IMR-90 (cell line): Measurements from ENCODE around the gene KIFC3. TPM values are rescaled to one million over a fixed set of nuclear protein-coding genes. Genes with fewer than 3 reads are reported as not detected.

Experiments used
- ATAC-seq: fragments of 200-7000 bp; cut with Tn5 transposase; 2 replicates; pipeline ENCODE4 v1.9.1; 2020; ENCODE audit warnings: low read depth, mild to moderate bottlenecking, moderate library complexity
- BruUV-seq: library from RNA; stranded (reverse); fragments of 400-500 nt; replicated peaks from 2 replicates; lab custom pipeline; 2021; lab: Mats Ljungman, UMichigan
- CTCF ChIA-PET: fragments of 300-600 bp; formaldehyde crosslinking; extraction: SDS; loops from one replicate; lab custom pipeline; 2021; ENCODE audit warnings: antibody characterized with exemption; lab: Yijun Ruan, JAX
- POLR2A ChIA-PET: fragments of 300-600 bp; sonication (Branson Sonifier 250); formaldehyde crosslinking; loops from one replicate; lab custom pipeline; 2022; ENCODE audit warnings: antibody characterized with exemption; ENCODE audit not compliant: unreplicated experiment; lab: Charles Lee
- DNase-seq: peaks from one replicate; pipeline ENCODE4 v3.0.0; 2013
- H2AFZ ChIP-seq: replicated peaks from 2 replicates; pipeline ENCODE3; 2013; ENCODE audit warnings: low read length, mild to moderate bottlenecking; ENCODE audit not compliant: poor library complexity
- H2AK5ac ChIP-seq: 2 replicates; pipeline ENCODE4 v1.6.1; 2013; ENCODE audit warnings: low read depth, low read length, inconsistent platforms
- H2AK9ac ChIP-seq: replicated peaks from 2 replicates; pipeline ENCODE3; 2013; ENCODE audit warnings: mild to moderate bottlenecking, low read depth, low read length, moderate library complexity; ENCODE audit not compliant: poor library complexity
- H2BK120ac ChIP-seq: 2 replicates; pipeline ENCODE4 v1.6.1; 2013; ENCODE audit warnings: low read depth, low read length, inconsistent platforms
- H2BK15ac ChIP-seq: 3 replicates; pipeline ENCODE4 v1.6.1; 2013; ENCODE audit warnings: low read depth, low read length, inconsistent platforms
- H2BK20ac ChIP-seq: 2 replicates; pipeline ENCODE4 v1.6.1; 2013; ENCODE audit warnings: low read depth, mild to moderate bottlenecking, inconsistent platforms, low read length, moderate library complexity
- H2BK5ac ChIP-seq: 2 replicates; pipeline ENCODE4 v1.6.1; 2013; ENCODE audit warnings: mild to moderate bottlenecking, low read depth, low read length, inconsistent platforms; ENCODE audit not compliant: poor library complexity, severe bottlenecking
- H3K14ac ChIP-seq: replicated peaks from 2 replicates; pipeline ENCODE4 v1.6.1; 2013; ENCODE audit warnings: low read depth, low read length, inconsistent platforms
- H3K18ac ChIP-seq: 2 replicates; pipeline ENCODE4 v1.6.1; 2013; ENCODE audit warnings: low read depth, low read length, control low read depth
- H3K23ac ChIP-seq: 2 replicates; pipeline ENCODE4 v1.6.1; 2013; ENCODE audit warnings: low read depth, low read length, inconsistent platforms
- H3K27ac ChIP-seq: 2 replicates; pipeline ENCODE4 v1.5.1; 2013; ENCODE audit warnings: mild to moderate bottlenecking, control low read depth, low read length; ENCODE audit not compliant: insufficient read depth
- H3K27me3 ChIP-seq: 2 replicates; pipeline ENCODE4 v1.6.1; 2013; ENCODE audit warnings: low read length; ENCODE audit not compliant: control insufficient read depth, insufficient read depth
- H3K36me3 ChIP-seq: 2 replicates; pipeline ENCODE4 v1.6.1; 2013; ENCODE audit warnings: low read length, mixed read lengths; ENCODE audit not compliant: control insufficient read depth, insufficient read depth
- H3K4ac ChIP-seq: 2 replicates; pipeline ENCODE4 v1.6.1; 2013; ENCODE audit warnings: low read depth, low read length, inconsistent platforms
- H3K4me1 ChIP-seq: 2 replicates; pipeline ENCODE4 v1.6.1; 2013; ENCODE audit warnings: low read length, mixed read lengths; ENCODE audit not compliant: control insufficient read depth, insufficient read depth
- H3K4me2 ChIP-seq: 2 replicates; pipeline ENCODE4 v1.6.1; 2013; ENCODE audit warnings: low read depth, mild to moderate bottlenecking, control low read depth, low read length, moderate library complexity
- H3K4me3 ChIP-seq: 2 replicates; pipeline ENCODE4 v1.5.1; 2013; ENCODE audit warnings: low read depth, mild to moderate bottlenecking, control low read depth, low read length, moderate library complexity; ENCODE audit not compliant: insufficient read depth
- H3K56ac ChIP-seq: 2 replicates; pipeline ENCODE4 v1.6.1; 2013; ENCODE audit warnings: low read length, inconsistent platforms; ENCODE audit not compliant: insufficient read depth; ENCODE audit errors: extremely low read depth
- H3K79me1 ChIP-seq, 2 experiments: 2 replicates each; pipeline ENCODE4 v1.6.1; 2013; ENCODE audit warnings: low read length in 2 of 2, inconsistent platforms in 1 of 2, low read depth in 1 of 2
- H3K9ac ChIP-seq: 2 replicates; pipeline ENCODE4 v1.6.1; 2013; ENCODE audit warnings: low read depth, low read length, control low read depth
- H3K9me1 ChIP-seq: 2 replicates; pipeline ENCODE4 v1.6.1; 2013; ENCODE audit warnings: low read length, inconsistent platforms; ENCODE audit not compliant: insufficient read depth
- H3K9me3 ChIP-seq: 2 replicates; pipeline ENCODE4 v1.6.1; 2013; ENCODE audit warnings: low read length; ENCODE audit not compliant: control insufficient read depth, insufficient read depth
- H4K20me1 ChIP-seq: 2 replicates; pipeline ENCODE4 v1.6.1; 2013; ENCODE audit warnings: low read length, inconsistent platforms; ENCODE audit not compliant: insufficient read depth
- H4K5ac ChIP-seq: 2 replicates; pipeline ENCODE4 v1.6.1; 2013; ENCODE audit warnings: mild to moderate bottlenecking, low read depth, low read length, control low read depth
- H4K8ac ChIP-seq, 2 experiments: 2 replicates each; pipeline ENCODE4 v1.6.1; 2013; ENCODE audit warnings: low read depth in 2 of 2, low read length in 2 of 2, control low read depth in 1 of 2, inconsistent platforms in 1 of 2
- H4K91ac ChIP-seq: 2 replicates; pipeline ENCODE4 v1.6.1; 2013; ENCODE audit warnings: low read depth, low read length, inconsistent platforms; ENCODE audit not compliant: insufficient read depth
- CEBPB ChIP-seq: IDR thresholded peaks from 2 replicates; pipeline ENCODE4 v1.6.1; 2012; ENCODE audit warnings: low read depth, low read length, improper control_type of control experiment
- CHD1 ChIP-seq: IDR thresholded peaks from 2 replicates; pipeline ENCODE4 v1.6.1; 2012; ENCODE audit warnings: low read depth, low read length, improper control_type of control experiment
- FOS ChIP-seq: fragments of 150-350 bp; IDR thresholded peaks from 2 replicates; pipeline ENCODE4 v1.6.1; 2016; ENCODE audit warnings: low read depth, low read length
- MAZ ChIP-seq: IDR thresholded peaks from 2 replicates; pipeline ENCODE4 v1.6.1; 2012; ENCODE audit warnings: low read depth, mild to moderate bottlenecking, low read length, improper control_type of control experiment, moderate library complexity, borderline replicate concordance
- MXI1 ChIP-seq: IDR thresholded peaks from 2 replicates; pipeline ENCODE4 v1.6.1; 2012; ENCODE audit warnings: low read depth, mild to moderate bottlenecking, low read length, moderate library complexity, borderline replicate concordance
- NFE2L2 ChIP-seq: fragments of 150-350 bp; IDR thresholded peaks from 2 replicates; pipeline ENCODE4 v1.6.1; 2016; ENCODE audit warnings: low read depth, mild to moderate bottlenecking, low read length
- RCOR1 ChIP-seq: IDR thresholded peaks from 2 replicates; pipeline ENCODE4 v1.6.1; 2012; ENCODE audit warnings: mild to moderate bottlenecking, low read length, improper control_type of control experiment; ENCODE audit not compliant: insufficient replicate concordance
- RFX5 ChIP-seq: IDR thresholded peaks from 2 replicates; pipeline ENCODE4 v1.8.0; 2012; ENCODE audit warnings: low read depth, mild to moderate bottlenecking, low read length, moderate library complexity
- SMC3 ChIP-seq: fragments of 150-350 bp; IDR thresholded peaks from 2 replicates; pipeline ENCODE4 v1.6.1; 2016; ENCODE audit warnings: low read depth, mild to moderate bottlenecking, antibody characterized with exemption, low read length, moderate library complexity
- WGBS, 2 experiments: methylation state at CpG; one replicate each; pipeline versions ENCODE4 v1.1.5 to v1.1.7; 2013; ENCODE audit warnings: missing lambda C conversion rate in 2 of 2; ENCODE audit not compliant: insufficient read length in 1 of 2; ENCODE audit errors: extremely low coverage in 2 of 2; 5-methylcytosine and 5-hydroxymethylcytosine counted together
- dilution Hi-C: fragments of 300-500 bp; cut with HindIII; formaldehyde crosslinking; loops from one replicate; pipeline ENCODE4 v1.14.3; 2018; ENCODE audit warnings: low sequenced_read_pairs; ENCODE audit not compliant: unreplicated experiment
- in situ Hi-C: fragments of 300-500 bp; cut with MboI; formaldehyde crosslinking; loops from 3 replicates; pipeline ENCODE4 v1.14.3; 2019; ENCODE audit warnings: low sequenced_read_pairs, inconsistent platforms, mixed read lengths
- intact Hi-C: fragments of 100-400 bp; cut with micrococcal nuclease; formaldehyde crosslinking; loops from 2 replicates; pipeline ENCODE4 v1.10.0; 2022
- polyA plus RNA-seq, 3 experiments: library from polyadenylated mRNA; depleted of rRNA; stranded (reverse); fragments of >200 nt; gene quantifications; 2 replicates each; pipeline ENCODE4 v1.2.3, GENCODE V29; 2012; ENCODE audit warnings: low replicate concordance in 1 of 3
- total RNA-seq: library from RNA; depleted of rRNA; stranded (reverse); fragments of >200 nt; gene quantifications from 2 replicates; pipeline ENCODE4 v1.2.3, GENCODE V29; 2012
- TF ChIP-seq, protein P1 (sequence below): fragments of 150-350 bp; IDR thresholded peaks from 2 replicates; pipeline ENCODE4 v1.6.1; 2017; ENCODE audit warnings: mild to moderate bottlenecking, antibody characterized with exemption, low read length, low read depth

Gene KIFC3
- total and polyA plus RNA-seq, 2 of the 4 experiments (the other 2 are of a cell fraction) = 48.6 to 62.5 TPM

DNA sequence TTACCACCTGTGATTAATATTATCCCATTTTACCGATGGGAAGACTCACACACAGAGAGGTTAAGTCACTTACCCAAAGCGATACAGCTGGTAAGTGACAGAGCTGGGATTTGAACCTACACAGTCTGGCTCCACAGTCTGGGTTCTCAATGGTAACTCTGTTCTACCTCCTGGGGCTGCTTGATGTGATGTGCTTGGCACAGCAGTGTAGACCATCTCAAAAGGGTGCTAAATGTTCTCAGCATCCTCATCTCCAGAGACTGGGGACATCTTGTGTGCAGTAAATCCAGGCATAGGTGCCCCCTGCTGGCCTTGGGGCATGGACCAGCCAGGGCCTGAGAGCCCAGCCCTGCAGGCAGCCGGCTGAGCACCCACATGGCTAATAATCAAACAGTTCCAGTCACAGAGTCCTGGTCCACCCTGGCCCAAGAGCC is 82.1 kb downstream of the KIFC3 start (continued):
- TF ChIP-seq FOS (no peak), MAZ (no peak), RCOR1 (no peak), CEBPB (no peak)

GRCh38 chr16:57714047-57714446 is 88.2 kb downstream of the KIFC3 start:
- Histone ChIP-seq H3K27me3 (peaks cover 48% of the 10 kb centered on the region), H3K23ac (no peak overlapping the region), H2BK15ac (no peak overlapping the region), H3K27ac (no peak overlapping the region), H2BK20ac (no peak overlapping the region), H3K18ac (no peak overlapping the region), H2BK120ac (no peak overlapping the region), H3K79me1 (no peaks in the 10 kb centered on the region), H3K4me3 (no peak overlapping the region), H2AK9ac (no peak overlapping the region), H3K4me2 (no peak overlapping the region), H2AK5ac (no peak overlapping the region), H3K56ac (no peak overlapping the region), H3K9me1 (no peaks in the 10 kb centered on the region), H4K5ac (no peak overlapping the region), H3K9ac (no peak overlapping the region), H3K4me1 (no peaks in the 10 kb centered on the region), H3K14ac (no peak overlapping the region), H3K36me3 (no peaks in the 10 kb centered on the region), H4K20me1 (no peaks in the 10 kb centered on the region), H2BK5ac (no peak overlapping the region), H3K9me3 (no peaks in the 10 kb centered on the region), H2AFZ (no peak overlapping the region), H4K91ac (no peak overlapping the region), H3K4ac (no peak overlapping the region), H4K8ac (no peak overlapping the region)
- POLR2A ChIA-PET = no interaction called here
- in situ Hi-C loops = no loop called here
- dilution Hi-C loops = no loop called here
- no peak for DNase-seq
- no peak for ATAC-seq
- TF ChIP-seq, protein P1, sequence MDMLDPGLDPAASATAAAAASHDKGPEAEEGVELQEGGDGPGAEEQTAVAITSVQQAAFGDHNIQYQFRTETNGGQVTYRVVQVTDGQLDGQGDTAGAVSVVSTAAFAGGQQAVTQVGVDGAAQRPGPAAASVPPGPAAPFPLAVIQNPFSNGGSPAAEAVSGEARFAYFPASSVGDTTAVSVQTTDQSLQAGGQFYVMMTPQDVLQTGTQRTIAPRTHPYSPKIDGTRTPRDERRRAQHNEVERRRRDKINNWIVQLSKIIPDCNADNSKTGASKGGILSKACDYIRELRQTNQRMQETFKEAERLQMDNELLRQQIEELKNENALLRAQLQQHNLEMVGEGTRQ = no peak
- no peak for TF ChIP-seq RFX5
- no peak for TF ChIP-seq CHD1
- TF ChIP-seq NFE2L2 = no peak
- TF ChIP-seq RCOR1 = no peak
- TF ChIP-seq MXI1 = no peak
- TF ChIP-seq SMC3 = no peak
- CTCF ChIA-PET = interaction anchor here (1.0 kb wide), 1 partner anchor 123 kb away, joined by 6 read pairs; no protein-coding TSS in a partner anchor
- WGBS, 2 experiments = 100% methylated on average over 1 of the region's 6 CpGs; no CpG with 5 or more reads in 1 of the 2 experiments
- intact Hi-C loops = no loop called here
- BruUV-seq = no TSS peak
